ENCODE measurements around the gene PLCB4. TPM values are rescaled to one million over a fixed set of nuclear protein-coding genes. Genes with fewer than 3 reads are reported as not detected.

The PLCB4 gene
- polyA plus RNA-seq, 1 experiment: 8.8 TPM

- TF ChIP-seq CTCF (IDR thresholded peaks at IDR 0.05; ENCODE audit: insufficient read depth, low read depth, low read length): no peak
- CTCF ChIA-PET: interaction anchor here (0.9 to 1.0 kb wide), 3 partner anchors 30 to 229 kb away, joined by 3 to 5 read pairs (median 4); no protein-coding TSS in a partner anchor
- Histone ChIP-seq H3K27me3 (ENCODE audit: control insufficient read depth, insufficient read depth, low read length) (no peaks in the 10 kb centered on the region), H3K4me3 (ENCODE audit: low read depth, low read length) (no peak overlapping the region), H3K36me3 (ENCODE audit: control insufficient read depth, insufficient read depth, low read length) (no peaks in the 10 kb centered on the region)
- DNase-seq (ENCODE audit: low read depth): no peak
- POLR2A ChIA-PET: no interaction called here
Observed at GRCh38 chr20:9082741-9083140, 13.9 kb downstream of the PLCB4 start.

GRCh38 chr20:9087531-9088217 lies 18.8 kb downstream of the PLCB4 start:
- no peak for TF ChIP-seq CTCF (IDR thresholded peaks at IDR 0.05; ENCODE audit: insufficient read depth, low read depth, low read length)
- ChIA-PET CTCF (interaction anchor here (1.0 to 1.1 kb wide), 3 partner anchors 12 to 234 kb away, joined by 3 to 4 read pairs (median 3); no protein-coding TSS in a partner anchor), POLR2A (no interaction called here)
- Histone ChIP-seq H3K27me3 (ENCODE audit: control insufficient read depth, insufficient read depth, low read length) (no peaks in the 10 kb centered on the region), H3K4me3 (ENCODE audit: low read depth, low read length) (no peak overlapping the region), H3K36me3 (ENCODE audit: control insufficient read depth, insufficient read depth, low read length) (no peaks in the 10 kb centered on the region)
- DNase-seq (ENCODE audit: low read depth): no peak

GRCh38 chr20:9088556-9088955 lies 19.7 kb downstream of the PLCB4 start:
- no peak for DNase-seq (ENCODE audit: low read depth)

GRCh38 chr20:9092113-9092512 lies 23.2 kb downstream of the PLCB4 start:
- no peak overlapping the region for H3K4me3 ChIP-seq (ENCODE audit: low read depth, low read length)
- DNase-seq (ENCODE audit: low read depth): no peak
- ChIA-PET POLR2A (no interaction called here), CTCF (interaction anchor here (0.6 to 1.3 kb wide), 4 partner anchors 20 to 375 kb away, joined by 3 read pairs; no protein-coding TSS in a partner anchor)
- TF ChIP-seq CTCF (IDR thresholded peaks at IDR 0.05; ENCODE audit: insufficient read depth, low read depth, low read length): no peak
- H3K36me3 ChIP-seq (ENCODE audit: control insufficient read depth, insufficient read depth, low read length): no peaks in the 10 kb centered on the region
- no peaks in the 10 kb centered on the region for H3K27me3 ChIP-seq (ENCODE audit: control insufficient read depth, insufficient read depth, low read length)

More at GRCh38 chr20:9088556-9088955, 19.7 kb downstream of the PLCB4 start:
- POLR2A ChIA-PET: no interaction called here
- Histone ChIP-seq H3K27me3 (ENCODE audit: control insufficient read depth, insufficient read depth, low read length) (no peaks in the 10 kb centered on the region), H3K36me3 (ENCODE audit: control insufficient read depth, insufficient read depth, low read length) (no peaks in the 10 kb centered on the region), H3K4me3 (ENCODE audit: low read depth, low read length) (no peak overlapping the region)
- no peak for TF ChIP-seq CTCF (IDR thresholded peaks at IDR 0.05; ENCODE audit: insufficient read depth, low read depth, low read length)
- CTCF ChIA-PET: no interaction called here

GRCh38 chr20:9092655-9093054 lies 23.8 kb downstream of the PLCB4 start:
- H3K27me3 ChIP-seq (ENCODE audit: control insufficient read depth, insufficient read depth, low read length): no peaks in the 10 kb centered on the region
- no peak for TF ChIP-seq CTCF (IDR thresholded peaks at IDR 0.05; ENCODE audit: insufficient read depth, low read depth, low read length)
- DNase-seq (ENCODE audit: low read depth): no peak
- no peak overlapping the region for H3K4me3 ChIP-seq (ENCODE audit: low read depth, low read length)
- POLR2A ChIA-PET: interaction anchor here (0.6 kb wide), 1 partner anchor 176 kb away, joined by 4 read pairs; no protein-coding TSS in a partner anchor
- CTCF ChIA-PET: interaction anchor here (0.6 to 0.9 kb wide), 2 partner anchors 239 to 375 kb away, joined by 3 read pairs; no protein-coding TSS in a partner anchor
- H3K36me3 ChIP-seq (ENCODE audit: control insufficient read depth, insufficient read depth, low read length): no peaks in the 10 kb centered on the region

Measured in BJ (cell line).